Neural cell (in vitro differentiated cells): ENCODE data around the gene ZFX. TPM values are rescaled to one million over a fixed set of nuclear protein-coding genes. Genes with fewer than 3 reads are reported as not detected.

ENCODE experiments used
- H2AFZ ChIP-seq: fragments of 200-600, 300-800 bp; sonication (generic), shearing (Covaris generic); 2 replicates; pipeline ENCODE4 v1.6.0; 2014; ENCODE audit warnings: low read depth, mild to moderate bottlenecking, antibody characterized with exemption, low read length, moderate library complexity
- H3F3A ChIP-seq: fragments of 200-600 bp; shearing (Covaris generic); 2 replicates; pipeline ENCODE4 v1.6.1; 2016; ENCODE audit warnings: mild to moderate bottlenecking, moderate library complexity, mixed read lengths, antibody characterized with exemption, low read length; ENCODE audit not compliant: insufficient read depth, poor library complexity, severe bottlenecking
- H3K27ac ChIP-seq: fragments of 200-600, 300-800 bp; sonication (generic), shearing (Covaris generic); 2 replicates; pipeline ENCODE4 v1.5.1; 2014; ENCODE audit warnings: mild to moderate bottlenecking, low read length, moderate library complexity
- H3K27me3 ChIP-seq: fragments of 300-800, 200-600 bp; sonication (generic), shearing (Covaris generic); 2 replicates; pipeline ENCODE4 v1.6.0; 2014; ENCODE audit warnings: mild to moderate bottlenecking, low read depth, low read length, moderate library complexity; ENCODE audit not compliant: insufficient read depth
- H3K36me3 ChIP-seq: fragments of 300-800, 200-600 bp; sonication (generic), shearing (Covaris generic); 2 replicates; pipeline ENCODE4 v1.5.1; 2014; ENCODE audit warnings: mild to moderate bottlenecking, antibody characterized with exemption, low read length, moderate library complexity; ENCODE audit not compliant: insufficient read depth
- H3K4me2 ChIP-seq: fragments of 300-800, 200-600 bp; sonication (generic), shearing (Covaris generic); 2 replicates; pipeline ENCODE4 v1.6.0; 2014; ENCODE audit warnings: mild to moderate bottlenecking, low read length
- H3K4me3 ChIP-seq: fragments of 300-800, 200-600 bp; sonication (generic), shearing (Covaris generic); 2 replicates; pipeline ENCODE4 v1.5.1; 2014; ENCODE audit warnings: mild to moderate bottlenecking, low read length, moderate library complexity
- H3K79me2 ChIP-seq: fragments of 200-600 bp; shearing (Covaris generic); replicated peaks from 2 replicates; pipeline ENCODE4 v1.6.0; 2014; ENCODE audit warnings: mild to moderate bottlenecking, low read length, moderate library complexity; ENCODE audit not compliant: insufficient read depth
- H3K9ac ChIP-seq: fragments of 300-800, 200-600 bp; sonication (generic), shearing (Covaris generic); 2 replicates; pipeline ENCODE4 v1.6.1; 2016; ENCODE audit warnings: mild to moderate bottlenecking, low read length, mixed read lengths
- H3K9me2 ChIP-seq: fragments of 200-600 bp; shearing (Covaris generic); 2 replicates; pipeline ENCODE4 v1.6.1; 2016; ENCODE audit warnings: mild to moderate bottlenecking, low read length, mixed read lengths; ENCODE audit not compliant: insufficient read depth
- H3K9me3 ChIP-seq: fragments of 200-600, 300-800 bp; sonication (generic), shearing (Covaris generic); 2 replicates; pipeline ENCODE4 v1.6.1; 2016; ENCODE audit warnings: mild to moderate bottlenecking, mixed run types, low read length, moderate library complexity, mixed read lengths
- H4K20me1 ChIP-seq: fragments of 200-600 bp; shearing (Covaris generic); 2 replicates; pipeline ENCODE4 v1.6.1; 2016; ENCODE audit warnings: mild to moderate bottlenecking, mixed run types; ENCODE audit not compliant: insufficient read depth
- CTCF ChIP-seq: fragments of 450-650 bp; IDR thresholded peaks from 2 replicates; pipeline ENCODE4 v1.5.1; 2014; ENCODE audit warnings: antibody characterized with exemption, mild to moderate bottlenecking, moderate library complexity; ENCODE audit not compliant: poor library complexity, severe bottlenecking
- EP300 ChIP-seq: fragments of 450-650 bp; conservative IDR thresholded peaks from 2 replicates; pipeline ENCODE4 v1.6.1; 2014; ENCODE audit warnings: antibody characterized with exemption, mild to moderate bottlenecking, moderate library complexity; ENCODE audit not compliant: poor library complexity, severe bottlenecking
- EZH2 ChIP-seq: fragments of 200-600, 300-800 bp; shearing (Covaris generic), sonication (generic); IDR thresholded peaks from 2 replicates; pipeline ENCODE4 v1.6.1; 2014; ENCODE audit warnings: antibody characterized with exemption, low read length, borderline replicate concordance, mild to moderate bottlenecking; ENCODE audit not compliant: insufficient read depth, poor library complexity, severe bottlenecking
- MXI1 ChIP-seq: fragments of 450-650 bp; conservative IDR thresholded peaks from 2 replicates; pipeline ENCODE4 v1.6.1; 2014; ENCODE audit warnings: antibody characterized with exemption, mild to moderate bottlenecking; ENCODE audit not compliant: poor library complexity, severe bottlenecking
- POLR2AphosphoS5 ChIP-seq: IDR thresholded peaks from 2 replicates; pipeline ENCODE4 v1.6.1; 2012
- RAD21 ChIP-seq: fragments of 450-650 bp; conservative IDR thresholded peaks from 2 replicates; pipeline ENCODE4 v1.6.1; 2014; ENCODE audit warnings: antibody characterized with exemption, mild to moderate bottlenecking, moderate library complexity
- REST ChIP-seq: IDR thresholded peaks from 2 replicates; pipeline ENCODE4 v1.6.1; 2012; ENCODE audit warnings: borderline replicate concordance
- SMC3 ChIP-seq: fragments of 450-650 bp; conservative IDR thresholded peaks from 2 replicates; pipeline ENCODE4 v1.6.1; 2014; ENCODE audit warnings: antibody characterized with exemption, mild to moderate bottlenecking, moderate library complexity; ENCODE audit not compliant: poor library complexity
- TAF1 ChIP-seq: IDR thresholded peaks from 2 replicates; pipeline ENCODE4 v1.6.1; 2012; ENCODE audit warnings: low read depth
- polyA plus RNA-seq: library from polyadenylated mRNA; depleted of rRNA; stranded (reverse); fragments of >200 nt; gene quantifications from 2 replicates; pipeline ENCODE4 v1.2.3, GENCODE V29; 2014

ZFX gene
- polyA plus RNA-seq, 1 donor from 2014 or later, result 12.5 TPM

GRCh38 chrX:24189490-24189889, 40.0 kb downstream of the ZFX start:
- Histone ChIP-seq H3K9ac (no peak overlapping the region), H2AFZ (no peak overlapping the region), H3K36me3 (no peaks in the 10 kb centered on the region), H3K27me3 (no peaks in the 10 kb centered on the region), H3K9me2 (no peaks in the 10 kb centered on the region), H3K4me3 (no peak overlapping the region), H3K27ac (no peak overlapping the region), H4K20me1 (no peaks in the 10 kb centered on the region), H3K9me3 (no peaks in the 10 kb centered on the region), H3F3A (no peaks in the 10 kb centered on the region), H3K4me2 (no peak overlapping the region), H3K79me2 (no peaks in the 10 kb centered on the region)
- TF ChIP-seq POLR2AphosphoS5, result no peak

GRCh38 chrX:24190500-24191156, 41.1 kb downstream of the ZFX start:
- Histone ChIP-seq H3F3A (no peaks in the 10 kb centered on the region), H2AFZ (no peak overlapping the region), H3K9me3 (no peaks in the 10 kb centered on the region), H3K4me2 (no peak overlapping the region), H3K79me2 (no peaks in the 10 kb centered on the region), H3K4me3 (no peak overlapping the region), H3K36me3 (no peaks in the 10 kb centered on the region), H3K27ac (no peak overlapping the region), H4K20me1 (no peaks in the 10 kb centered on the region), H3K9me2 (no peaks in the 10 kb centered on the region), H3K27me3 (no peaks in the 10 kb centered on the region), H3K9ac (no peak overlapping the region)
- TF ChIP-seq CTCF (no peak), REST (no peak), TAF1 (no peak), MXI1 (no peak), EP300 (no peak), SMC3 (no peak)

- TF ChIP-seq POLR2AphosphoS5 (no peak), EP300 (no peak), EZH2 (no peak), REST (no peak), SMC3 (no peak), CTCF (no peak), RAD21 (no peak), MXI1 (no peak), TAF1 (no peak)
- Histone ChIP-seq H3K27ac (no peak overlapping the region), H3K9ac (no peak overlapping the region), H2AFZ (no peak overlapping the region), H3K4me3 (no peak overlapping the region), H3K9me3 (no peaks in the 10 kb centered on the region), H3K36me3 (no peaks in the 10 kb centered on the region), H3K27me3 (no peaks in the 10 kb centered on the region), H3F3A (no peaks in the 10 kb centered on the region), H4K20me1 (no peaks in the 10 kb centered on the region), H3K79me2 (no peaks in the 10 kb centered on the region), H3K9me2 (no peaks in the 10 kb centered on the region), H3K4me2 (no peak overlapping the region)
These were observed 47.0 kb downstream of the ZFX start for GRCh38 chrX:24196509-24196908.
